HuH-7 (cell line): Measurements from ENCODE around the gene ZSCAN10.
"Not testable (repeated sequence)": the region's sequence is repeated elsewhere in the genome, so short reads cannot be mapped to it uniquely, and the experiment has no call there.

Experiments
- DNase-seq: peaks from one replicate; pipeline ENCODE4 v3.0.0; 2011; ENCODE audit warnings: low spot score

ZSCAN10 gene

GRCh38 chr16:3085868-3086595 is 13.1 kb downstream of the ZSCAN10 start:
- DNase-seq, result no peak

GRCh38 chr16:3084969-3085670 is 14.0 kb downstream of the ZSCAN10 start:
- DNase-seq, result no peak

GRCh38 chr16:3084491-3084890 is 14.6 kb downstream of the ZSCAN10 start:
- DNase-seq, result no peak

GRCh38 chr16:3083408-3083807 is 15.7 kb downstream of the ZSCAN10 start:
- not testable (repeated sequence) for DNase-seq

- DNase-seq, result not testable (repeated sequence)
These were observed 17.1 kb downstream of the ZSCAN10 start for GRCh38 chr16:3081957-3082356.

GRCh38 chr16:3080024-3080423 is 19.1 kb downstream of the ZSCAN10 start:
- no peak for DNase-seq

GRCh38 chr16:3076577-3076976 is 22.5 kb downstream of the ZSCAN10 start:
- no peak for DNase-seq

- DNase-seq, result not testable (repeated sequence)
These were observed 23.1 kb downstream of the ZSCAN10 start for GRCh38 chr16:3075946-3076345.

GRCh38 chr16:3075523-3075915 is 23.6 kb downstream of the ZSCAN10 start:
- no peak for DNase-seq

- DNase-seq, result no peak
These were observed 24.1 kb downstream of the ZSCAN10 start for GRCh38 chr16:3074860-3075522.

GRCh38 chr16:3073448-3073847 is 25.6 kb downstream of the ZSCAN10 start:
- no peak for DNase-seq

- DNase-seq, result not testable (repeated sequence)
These were observed 26.4 kb downstream of the ZSCAN10 start for GRCh38 chr16:3072576-3073263.

- not testable (repeated sequence) for DNase-seq
These were observed 26.9 kb downstream of the ZSCAN10 start for GRCh38 chr16:3072148-3072547.

- DNase-seq, result no peak
These were observed 27.4 kb downstream of the ZSCAN10 start for GRCh38 chr16:3071655-3072054.

- no peak for DNase-seq
These were observed 28.4 kb downstream of the ZSCAN10 start for GRCh38 chr16:3070608-3071111.

GRCh38 chr16:3069146-3069545 is 29.9 kb downstream of the ZSCAN10 start:
- not testable (repeated sequence) for DNase-seq

- DNase-seq, result no peak
These were observed 30.6 kb downstream of the ZSCAN10 start for GRCh38 chr16:3068487-3068886.

GRCh38 chr16:3066440-3066748 is 32.7 kb downstream of the ZSCAN10 start:
- DNase-seq, result no peak

- no peak for DNase-seq
These were observed 33.2 kb downstream of the ZSCAN10 start for GRCh38 chr16:3065742-3066439.

GRCh38 chr16:3065069-3065741 is 33.9 kb downstream of the ZSCAN10 start, which contains the start of gene IL32:
Gene IL32 (plus strand): TSS chr16:3065640. CDS start chr16:3065812, 172 bp downstream.
- peak; percentile 80 for DNase-seq
